Measurements from ENCODE around the gene PRKACB.

DNA sequence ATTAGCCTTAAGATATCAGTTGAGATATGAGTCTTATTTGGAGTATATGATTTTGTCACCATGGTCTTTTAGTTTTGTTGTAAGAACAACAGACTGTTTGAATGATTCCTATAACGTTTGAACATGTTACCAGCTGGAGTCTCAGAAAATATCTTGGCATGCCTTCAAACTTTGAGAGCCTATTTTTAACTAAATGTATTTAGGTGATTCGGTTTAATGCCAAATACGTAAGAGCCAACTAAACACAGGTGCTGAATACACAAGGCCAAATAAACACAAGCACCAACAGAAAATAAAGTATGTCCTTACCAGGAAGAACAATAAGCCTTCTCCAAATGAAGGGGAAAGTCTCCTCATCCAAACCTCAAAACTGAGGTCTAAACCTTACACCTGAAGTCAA, 48.6 kb downstream of the PRKACB start:
- TF ChIP-seq, protein P1, sequence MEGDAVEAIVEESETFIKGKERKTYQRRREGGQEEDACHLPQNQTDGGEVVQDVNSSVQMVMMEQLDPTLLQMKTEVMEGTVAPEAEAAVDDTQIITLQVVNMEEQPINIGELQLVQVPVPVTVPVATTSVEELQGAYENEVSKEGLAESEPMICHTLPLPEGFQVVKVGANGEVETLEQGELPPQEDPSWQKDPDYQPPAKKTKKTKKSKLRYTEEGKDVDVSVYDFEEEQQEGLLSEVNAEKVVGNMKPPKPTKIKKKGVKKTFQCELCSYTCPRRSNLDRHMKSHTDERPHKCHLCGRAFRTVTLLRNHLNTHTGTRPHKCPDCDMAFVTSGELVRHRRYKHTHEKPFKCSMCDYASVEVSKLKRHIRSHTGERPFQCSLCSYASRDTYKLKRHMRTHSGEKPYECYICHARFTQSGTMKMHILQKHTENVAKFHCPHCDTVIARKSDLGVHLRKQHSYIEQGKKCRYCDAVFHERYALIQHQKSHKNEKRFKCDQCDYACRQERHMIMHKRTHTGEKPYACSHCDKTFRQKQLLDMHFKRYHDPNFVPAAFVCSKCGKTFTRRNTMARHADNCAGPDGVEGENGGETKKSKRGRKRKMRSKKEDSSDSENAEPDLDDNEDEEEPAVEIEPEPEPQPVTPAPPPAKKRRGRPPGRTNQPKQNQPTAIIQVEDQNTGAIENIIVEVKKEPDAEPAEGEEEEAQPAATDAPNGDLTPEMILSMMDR (IDR thresholded peaks at IDR 0.05), result no peak
- TF ChIP-seq POLR2A (IDR thresholded peaks at IDR 0.05), result no peak
